Measurements from ENCODE around the gene USP2.

USP2 gene

DNA sequence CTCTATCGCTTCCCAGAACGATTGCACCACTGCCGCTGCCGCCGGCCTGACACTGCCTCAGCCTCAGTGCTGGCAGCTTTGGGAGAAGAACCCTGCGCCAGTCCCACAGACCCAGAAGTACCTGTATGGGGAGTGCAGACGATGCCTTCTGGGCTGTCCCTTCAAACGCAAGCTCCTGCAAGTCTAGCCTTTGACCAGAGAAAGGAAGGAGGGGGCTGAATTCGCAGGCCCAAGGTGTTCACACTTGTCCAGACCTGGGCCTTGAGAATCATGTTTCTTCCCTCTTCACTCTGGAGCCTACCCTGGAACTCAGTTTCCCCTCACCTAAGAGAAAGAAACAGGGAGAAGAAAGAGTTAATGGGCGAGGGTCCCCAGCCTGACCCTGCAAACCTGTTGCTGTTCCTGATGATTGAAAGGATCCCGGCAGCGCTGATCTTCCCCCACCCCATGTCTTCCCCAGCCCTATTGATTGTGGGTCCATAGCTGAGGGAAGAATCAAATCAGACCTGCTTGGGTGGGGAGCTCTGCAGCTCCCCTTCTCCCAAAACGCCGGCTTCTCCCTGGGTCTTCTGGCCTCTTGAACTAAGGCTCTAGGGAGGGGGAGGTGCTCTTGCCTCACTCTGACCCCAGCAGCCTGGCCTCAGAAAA lies 63.8 kb downstream of the USP2 start:
- TF ChIP-seq POLR2A (IDR thresholded peaks at IDR 0.05; ENCODE audit: low read depth, low read length): no peak
- no peak for FAIRE-seq

DNA sequence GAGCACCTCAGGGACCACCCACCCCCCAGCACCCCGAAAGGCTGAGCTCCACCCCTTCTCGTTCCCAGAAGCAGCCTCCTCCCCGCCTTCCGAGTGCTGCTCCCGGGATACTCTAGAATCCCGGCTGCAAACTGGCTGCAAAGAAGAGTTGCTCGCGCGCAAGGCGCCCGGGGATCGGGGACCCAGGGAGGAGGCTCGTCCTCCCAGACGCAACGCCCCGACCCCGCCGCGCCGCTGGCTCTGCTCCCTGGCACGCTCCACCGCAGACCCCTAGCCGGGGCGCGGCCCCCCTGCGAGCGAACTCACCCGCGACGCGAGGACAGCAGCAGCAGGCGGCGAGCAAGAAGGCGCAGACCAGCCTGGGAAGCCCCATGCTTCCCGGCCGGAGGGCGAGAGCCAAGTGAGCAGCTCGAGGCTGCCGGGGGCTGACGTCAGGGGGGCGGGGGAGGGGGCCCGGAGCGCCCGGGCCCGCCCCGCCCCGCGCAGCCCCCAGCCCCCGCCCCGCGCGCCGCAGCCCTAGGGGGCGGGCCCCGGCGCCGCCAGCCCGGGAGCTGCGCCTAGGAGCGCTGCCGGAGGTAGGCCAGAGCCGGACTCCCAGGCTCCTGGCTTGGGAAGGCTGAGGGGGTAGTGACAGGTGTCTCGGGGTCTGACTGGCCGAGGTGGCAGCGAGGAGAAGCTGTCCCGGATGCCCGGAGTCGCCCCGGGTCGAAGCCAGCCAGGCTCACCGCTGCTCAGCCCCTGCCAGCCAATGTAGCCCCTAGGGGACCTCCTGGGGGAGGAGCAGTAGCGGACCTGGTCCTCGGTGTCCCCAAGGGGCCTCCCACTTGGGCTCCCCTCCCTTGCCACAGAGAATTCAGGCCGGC lies 64.5 kb downstream of the USP2 start, which contains the start of gene MCAM:
TSS of gene MCAM (minus strand) at position 402 of the 863 bp plus-strand sequence. CDS start at position 373, 29 bp downstream.
- no peak for FAIRE-seq
- DNase-seq (ENCODE audit: insufficient read length, low spot score): no peak
- TF ChIP-seq POLR2A (IDR thresholded peaks at IDR 0.05; ENCODE audit: low read depth, low read length): no peak

More for the DNA sequence above, 63.8 kb downstream of the USP2 start:
- no peak for DNase-seq (ENCODE audit: insufficient read length, low spot score)

GRCh38 chr11:119316016-119316728 lies 65.3 kb downstream of the USP2 start:
- TF ChIP-seq POLR2A (IDR thresholded peaks at IDR 0.05; ENCODE audit: low read depth, low read length): no peak
- FAIRE-seq (no peak), DNase-seq (ENCODE audit: insufficient read length, low spot score) (no peak)

- TF ChIP-seq POLR2A (IDR thresholded peaks at IDR 0.05; ENCODE audit: low read depth, low read length): no peak
- FAIRE-seq (no peak), DNase-seq (ENCODE audit: insufficient read length, low spot score) (no peak)
Observed at GRCh38 chr11:119315131-119316015, 66.1 kb downstream of the USP2 start.

DNA sequence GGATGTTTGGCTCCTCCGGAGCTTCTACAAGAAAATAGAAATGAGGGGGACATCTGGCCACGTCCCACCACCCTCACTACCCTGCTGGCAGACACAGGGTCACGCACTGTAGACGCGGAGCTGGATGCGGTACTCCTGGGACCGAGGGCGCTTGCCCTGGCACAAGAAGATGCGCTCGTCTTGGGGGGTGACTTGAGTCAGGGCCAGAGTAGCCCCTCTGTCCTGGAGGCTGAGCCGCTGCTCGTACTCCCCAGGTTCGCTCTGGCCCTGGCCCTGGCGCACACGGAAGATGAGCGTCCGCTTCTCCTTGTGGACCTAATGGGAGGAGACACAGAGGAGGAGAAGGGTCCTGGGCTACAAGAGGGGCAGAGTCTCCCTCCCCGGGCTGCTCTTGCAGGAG lies 66.8 kb downstream of the USP2 start:
- no peak for FAIRE-seq
- DNase-seq (ENCODE audit: insufficient read length, low spot score): no peak

GRCh38 chr11:119310682-119311052 lies 70.8 kb downstream of the USP2 start:
- no peak for FAIRE-seq
- TF ChIP-seq POLR2A (IDR thresholded peaks at IDR 0.05; ENCODE audit: low read depth, low read length): no peak
- DNase-seq (ENCODE audit: insufficient read length, low spot score): no peak

More for the DNA sequence above, 66.8 kb downstream of the USP2 start:
- TF ChIP-seq POLR2A (IDR thresholded peaks at IDR 0.05; ENCODE audit: low read depth, low read length): no peak

DNA sequence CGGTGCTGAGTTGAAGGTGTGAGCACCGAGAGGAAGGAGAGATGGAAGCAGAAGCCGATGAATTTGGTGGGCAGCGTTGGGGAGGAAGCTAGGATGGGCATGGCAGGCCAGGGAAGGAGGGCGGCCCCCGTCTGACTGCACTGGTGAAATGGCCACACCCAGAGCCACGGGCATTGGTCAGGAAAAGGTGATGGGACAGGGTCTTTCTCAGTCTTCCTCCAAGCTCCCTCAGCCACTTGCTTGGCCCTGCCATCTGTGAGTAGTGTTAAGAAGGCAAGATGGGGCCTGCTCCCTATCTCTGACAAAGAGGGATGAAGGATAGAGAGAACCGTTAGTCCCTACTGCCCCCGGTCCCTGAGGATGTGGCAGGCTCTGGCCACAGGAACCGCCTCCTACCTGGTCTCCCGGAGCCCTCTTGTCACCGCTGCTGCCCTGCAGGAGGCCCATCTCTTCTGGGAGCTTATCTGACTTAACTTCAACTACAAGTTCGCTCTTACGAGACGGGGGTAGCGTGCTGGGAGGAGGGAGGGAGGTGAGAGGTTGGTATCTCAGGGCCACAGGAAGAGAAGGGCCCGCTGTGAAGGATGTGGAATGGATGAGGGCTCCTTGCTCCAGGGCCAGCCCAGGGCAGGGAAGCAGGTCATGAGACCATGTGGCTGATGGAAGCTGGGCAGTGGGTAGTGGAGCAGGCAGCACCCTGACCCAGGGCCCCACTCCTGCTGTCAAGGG lies 71.4 kb downstream of the USP2 start:
- FAIRE-seq (no peak), DNase-seq (ENCODE audit: insufficient read length, low spot score) (no peak)
- no peak for TF ChIP-seq POLR2A (IDR thresholded peaks at IDR 0.05; ENCODE audit: low read depth, low read length)

- FAIRE-seq (no peak), DNase-seq (ENCODE audit: insufficient read length, low spot score) (no peak)
- no peak for TF ChIP-seq POLR2A (IDR thresholded peaks at IDR 0.05; ENCODE audit: low read depth, low read length)
Observed at GRCh38 chr11:119309411-119309810, 72.1 kb downstream of the USP2 start.

DNA sequence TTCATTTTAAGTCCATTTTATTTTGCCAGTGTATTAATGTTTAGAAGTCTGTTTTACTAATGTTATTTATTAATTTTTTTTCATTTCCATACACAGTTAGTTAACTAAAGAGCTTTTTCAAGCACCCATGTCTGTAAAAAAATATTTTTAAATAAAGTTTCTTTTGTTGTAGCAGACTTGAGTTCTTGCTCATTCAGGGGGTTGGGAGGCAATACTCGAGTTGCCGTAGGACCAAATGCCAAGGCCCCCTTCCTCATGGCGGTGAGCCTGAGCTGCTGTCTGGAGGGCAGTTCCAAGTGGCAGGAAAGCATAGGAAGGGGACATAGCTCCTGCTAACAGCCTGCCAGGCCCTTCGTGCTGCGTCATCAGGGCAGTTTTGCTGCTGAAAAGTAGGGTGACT lies 73.5 kb downstream of the USP2 start:
- DNase-seq (ENCODE audit: insufficient read length, low spot score) (no peak), FAIRE-seq (no peak)
- no peak for TF ChIP-seq POLR2A (IDR thresholded peaks at IDR 0.05; ENCODE audit: low read depth, low read length)

GRCh38 chr11:119307219-119307618 lies 74.3 kb downstream of the USP2 start:
- TF ChIP-seq POLR2A (IDR thresholded peaks at IDR 0.05; ENCODE audit: low read depth, low read length): no peak
- no peak for DNase-seq (ENCODE audit: insufficient read length, low spot score)

GRCh38 chr11:119306373-119306890 lies 75.1 kb downstream of the USP2 start:
- no peak for TF ChIP-seq POLR2A (IDR thresholded peaks at IDR 0.05; ENCODE audit: low read depth, low read length)
- no peak for DNase-seq (ENCODE audit: insufficient read length, low spot score)
- FAIRE-seq: no peak

More at GRCh38 chr11:119307219-119307618, 74.3 kb downstream of the USP2 start:
- no peak for FAIRE-seq

GRCh38 chr11:119305556-119306372 lies 75.7 kb downstream of the USP2 start:
- FAIRE-seq (no peak), DNase-seq (ENCODE audit: insufficient read length, low spot score) (no peak)
- TF ChIP-seq POLR2A (IDR thresholded peaks at IDR 0.05; ENCODE audit: low read depth, low read length): no peak
